Left lobe of liver (tissue), 2 donors: ENCODE measurements around the gene TSPAN31. TPM values are rescaled to one million over a fixed set of nuclear protein-coding genes. Genes with fewer than 3 reads are reported as not detected.
A peak's percentile ranks its signal among the peaks of the same experiment; 100 is the strongest.

Source experiments
- ATAC-seq: fragments of 200-7000 bp; cut with Tn5 transposase; one replicate; pipeline ENCODE4 v1.9.1; 2020; ENCODE audit warnings: mild to moderate bottlenecking, moderate library complexity
- DNase-seq: peaks from one replicate; pipeline ENCODE4 v3.0.0-alpha.2; 2020; ENCODE audit warnings: low spot score
- total RNA-seq: library from RNA; stranded (reverse); gene quantifications from one replicate; pipeline ENCODE4 v1.2.1, GENCODE V29; 2021
- donor health status: DM: no; HTN: no; CAD: no; lungs with moderate emphysema.
- donor health status: DM: no; HTN: yes; CAD: no.

The TSPAN31 gene
- total RNA-seq, 1 donor from 2014 or later, result 18.2 TPM

GRCh38 chr12:57781244-57781643, 36.4 kb downstream of the TSPAN31 start:
- DNase-seq (no peak), ATAC-seq (no peak)

- DNase-seq (no peak), ATAC-seq (no peak)
Measured at GRCh38 chr12:57781801-57782200, 37.0 kb downstream of the TSPAN31 start.

GRCh38 chr12:57782243-57782607, 37.4 kb downstream of the TSPAN31 start:
- no peak for ATAC-seq
- no peak for DNase-seq

- ATAC-seq, result peak; percentile 99
- peak; percentile 95 for DNase-seq
Measured at GRCh38 chr12:57782608-57783465, 38.0 kb downstream of the TSPAN31 start, which contains the start of gene TSFM. Gene TSFM, plus strand, starts transcription at chr12:57782787. Its CDS starts 15 bp downstream, at chr12:57782802.

- ATAC-seq (no peak), DNase-seq (no peak)
Measured at GRCh38 chr12:57783466-57783801, 38.6 kb downstream of the TSPAN31 start.

GRCh38 chr12:57783861-57784260, 39.0 kb downstream of the TSPAN31 start:
- DNase-seq (no peak), ATAC-seq (no peak)

- no peak for ATAC-seq
- DNase-seq, result no peak
Measured at GRCh38 chr12:57793920-57794319, 49.1 kb downstream of the TSPAN31 start.

- DNase-seq (no peak), ATAC-seq (no peak)
Measured at GRCh38 chr12:57795354-57795753, 50.5 kb downstream of the TSPAN31 start.

- DNase-seq, result no peak
- no peak for ATAC-seq
Measured at GRCh38 chr12:57796996-57797395, 52.2 kb downstream of the TSPAN31 start.

GRCh38 chr12:57797933-57798332, 53.1 kb downstream of the TSPAN31 start:
- ATAC-seq, result no peak
- no peak for DNase-seq

Other genes starting within 250 kb of the TSPAN31 start
- gene DDIT3, start 224.5 kb upstream of the TSPAN31 start, total RNA-seq, result 13.9 TPM
- 59.6 TPM for gene MBD6, start 222.2 kb upstream of the TSPAN31 start, total RNA-seq
- 28.9 TPM for gene DCTN2, start 197.8 kb upstream of the TSPAN31 start, total RNA-seq
- 0.05 TPM for gene KIF5A, start 195.0 kb upstream of the TSPAN31 start, total RNA-seq
- gene PIP4K2C, start 153.8 kb upstream of the TSPAN31 start, total RNA-seq, result 11.8 TPM
- 2.2 TPM for gene DTX3, start 140.2 kb upstream of the TSPAN31 start, total RNA-seq
- 1.5 TPM for gene ARHGEF25, start 133.6 kb upstream of the TSPAN31 start, total RNA-seq
- 0.60 TPM for gene B4GALNT1, start 111.8 kb upstream of the TSPAN31 start, total RNA-seq
- 230 TPM for gene OS9, start 50.9 kb upstream of the TSPAN31 start, total RNA-seq
- 0.83 TPM for gene AGAP2, start 6.3 kb upstream of the TSPAN31 start, total RNA-seq
- 30.8 TPM for gene CDK4, start 7.3 kb downstream of the TSPAN31 start, total RNA-seq
- gene MARCHF9, start 10.1 kb downstream of the TSPAN31 start, total RNA-seq, result 3.6 TPM
- 0.45 TPM for gene CYP27B1, start 22.0 kb downstream of the TSPAN31 start, total RNA-seq
- gene METTL1, start 27.1 kb downstream of the TSPAN31 start, total RNA-seq, result 9.7 TPM
- gene EEF1AKMT3, start 27.6 kb downstream of the TSPAN31 start, total RNA-seq, result 6.0 TPM
- 30.0 TPM for gene TSFM, start 37.7 kb downstream of the TSPAN31 start, total RNA-seq
- gene AVIL, start 73.7 kb downstream of the TSPAN31 start, total RNA-seq, result 5.1 TPM
- gene CTDSP2, start 101.7 kb downstream of the TSPAN31 start, total RNA-seq, result 86.3 TPM
- gene ATP23, start 196.5 kb downstream of the TSPAN31 start, total RNA-seq, result 4.0 TPM